SW480 (cell line): ENCODE data around the gene C5orf58.

ENCODE experiments used
- DNase-seq: peaks from one replicate; pipeline ENCODE4 v3.0.0-alpha.2; 2016; ENCODE audit warnings: low spot score

The C5orf58 gene

GRCh38 chr5:170283296-170283695 lies 50.5 kb downstream of the C5orf58 start:
- DNase-seq: no peak

GRCh38 chr5:170284231-170284630 lies 51.4 kb downstream of the C5orf58 start:
- no peak for DNase-seq

- no peak for DNase-seq
Observed at GRCh38 chr5:170285181-170285580, 52.4 kb downstream of the C5orf58 start.

- no peak for DNase-seq
Observed at GRCh38 chr5:170286386-170286925, 53.7 kb downstream of the C5orf58 start.

GRCh38 chr5:170287532-170287931 lies 54.7 kb downstream of the C5orf58 start:
- no peak for DNase-seq

- no peak for DNase-seq
Observed at GRCh38 chr5:170288151-170288550, 55.4 kb downstream of the C5orf58 start.

- no peak for DNase-seq
Observed at GRCh38 chr5:170288551-170288950, 55.8 kb downstream of the C5orf58 start.

GRCh38 chr5:170289121-170289520 lies 56.3 kb downstream of the C5orf58 start:
- no peak for DNase-seq

- DNase-seq: no peak
Observed at GRCh38 chr5:170289764-170290163, 57.0 kb downstream of the C5orf58 start.

GRCh38 chr5:170290498-170290897 lies 57.7 kb downstream of the C5orf58 start:
- no peak for DNase-seq

GRCh38 chr5:170292179-170293104 lies 59.7 kb downstream of the C5orf58 start:
- DNase-seq: no peak

- no peak for DNase-seq
Observed at GRCh38 chr5:170293273-170293672, 60.5 kb downstream of the C5orf58 start.

- DNase-seq: no peak
Observed at GRCh38 chr5:170294057-170294456, 61.3 kb downstream of the C5orf58 start.

- DNase-seq: no peak
Observed at GRCh38 chr5:170294556-170294955, 61.8 kb downstream of the C5orf58 start.
